H1 (cell line): ENCODE data around the gene ZSWIM9. TPM values are rescaled to one million over a fixed set of nuclear protein-coding genes. Genes with fewer than 3 reads are reported as not detected.

ENCODE experiments used
- GABPA ChIP-seq: IDR thresholded peaks from 2 replicates; pipeline ENCODE4 v1.6.1; 2011; ENCODE audit warnings: mild to moderate bottlenecking, low read length, moderate library complexity, borderline replicate concordance; ENCODE audit not compliant: insufficient read depth
- SIX5 ChIP-seq: IDR thresholded peaks from 2 replicates; pipeline ENCODE4 v1.6.1; 2011; ENCODE audit warnings: mild to moderate bottlenecking, low read depth, low read length
- SP4 ChIP-seq: IDR thresholded peaks from 2 replicates; pipeline ENCODE4 v1.6.1; 2012; ENCODE audit warnings: low read length, inconsistent platforms
- YY1 ChIP-seq: IDR thresholded peaks from 2 replicates; pipeline ENCODE4 v1.6.1; 2011; ENCODE audit warnings: low read depth, mild to moderate bottlenecking, low read length
- polyA plus RNA-seq, 7 experiments: library from polyadenylated mRNA; depleted of rRNA in 3 of 7; stranded (reverse) in 5 of 7; unstranded in 2 of 7; fragments of >200 nt in 5 of 7; fragments of 200-250 nt in 2 of 7; gene quantifications; 1 replicate in 5 of 7; 2 replicates in 1 of 7; 4 replicates in 1 of 7; pipeline versions ENCODE4 v1.2.1 to v1.2.3, GENCODE V29; 2011 to 2013; ENCODE audit warnings: missing spikeins in 2 of 7, mixed read lengths in 2 of 7
- total RNA-seq: library from RNA; stranded (reverse); fragmentation: NEBNext Ultra II Directional; extraction: Animal tissue kit (Norgen Biotek cat#: 25700); gene quantifications from 2 replicates; pipeline ENCODE4 v1.2.1, GENCODE V29; 2021

ZSWIM9 gene
- total and polyA plus RNA-seq, 2 of the 8 experiments (the other 6 are each of a cell fraction or from before 2014, with no cell fraction given), result 1.5 to 10.4 TPM

GRCh38 chr19:48169939-48170803, at the start of gene ZSWIM9, which contains the start of gene LIG1 (continued):
- TF ChIP-seq SP4 (0 out of 2 replicates have a peak, but pooled peaks have one; percentile 85), SIX5 (peak; percentile 47), GABPA (no peak), YY1 (0 out of 2 replicates have a peak, but pooled peaks have one; percentile 15)
- TF ChIP-seq, all 59 proteins: peak for 17
